Activated CD4-positive, alpha-beta T cell treated with anti-CD3 and anti-CD28 coated beads for 48 hours (primary cell): Measurements from ENCODE around the gene MED27.

Experiments used
- DNase-seq: peaks from one replicate; pipeline ENCODE4 v3.0.0-alpha.2; 2020

Gene MED27

DNA sequence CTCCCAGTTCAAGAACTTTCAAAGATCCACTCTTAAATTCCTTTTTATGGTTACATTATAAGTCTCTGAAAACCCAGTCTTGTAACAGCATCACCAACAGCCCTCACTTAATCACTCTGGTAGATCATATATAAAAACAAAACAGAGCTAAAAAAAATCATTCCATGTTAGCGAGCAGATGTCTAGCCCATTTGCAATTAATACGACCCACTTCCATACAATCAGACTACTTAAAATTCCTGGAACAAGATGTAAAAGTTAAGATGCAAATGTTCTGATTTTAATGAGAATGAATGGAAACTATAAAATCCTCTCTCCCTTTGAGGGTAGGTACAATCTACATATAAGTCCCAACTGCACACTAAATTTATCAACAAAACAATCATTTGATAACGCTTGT lies 167.0 kb downstream of the MED27 start:
- DNase-seq = no peak

DNA sequence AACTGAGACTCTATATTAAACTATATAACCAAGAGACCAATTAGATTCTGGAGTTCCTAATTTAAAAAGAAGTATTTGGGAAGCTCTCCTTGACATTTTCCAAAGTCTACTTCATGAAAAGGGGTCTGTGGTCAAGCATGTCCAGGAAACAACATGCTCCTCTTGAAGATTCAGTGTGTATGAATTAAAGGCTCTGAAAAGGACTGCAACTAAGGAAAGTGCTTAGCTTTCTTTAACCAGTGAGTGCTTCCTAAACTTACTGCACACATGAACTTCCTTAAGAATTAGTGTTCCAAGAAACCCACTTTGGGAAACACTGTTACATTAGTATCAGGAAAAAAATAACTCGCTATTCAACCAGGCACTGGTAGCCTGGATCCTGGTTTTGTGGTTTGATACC lies 167.6 kb downstream of the MED27 start:
- DNase-seq = no peak

DNA sequence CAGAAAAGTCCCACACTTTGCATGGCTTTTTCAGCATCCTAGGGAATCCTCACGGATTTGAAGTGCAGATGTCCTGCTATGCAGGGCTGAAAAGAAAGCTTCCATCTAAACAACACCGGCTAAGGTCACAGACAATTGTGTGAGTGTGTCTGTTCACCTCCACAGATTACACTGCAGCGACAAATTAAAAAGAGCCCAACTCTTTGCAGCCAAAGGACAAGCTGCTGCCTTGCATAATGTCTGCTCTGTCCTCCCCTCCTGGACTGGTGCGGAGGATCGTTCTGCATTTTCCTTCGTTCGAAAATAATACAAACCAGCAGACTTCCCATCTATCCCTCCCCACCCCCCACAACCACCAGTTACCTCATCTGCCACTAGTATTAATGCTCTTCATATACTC lies 169.1 kb downstream of the MED27 start:
- no peak for DNase-seq

DNA sequence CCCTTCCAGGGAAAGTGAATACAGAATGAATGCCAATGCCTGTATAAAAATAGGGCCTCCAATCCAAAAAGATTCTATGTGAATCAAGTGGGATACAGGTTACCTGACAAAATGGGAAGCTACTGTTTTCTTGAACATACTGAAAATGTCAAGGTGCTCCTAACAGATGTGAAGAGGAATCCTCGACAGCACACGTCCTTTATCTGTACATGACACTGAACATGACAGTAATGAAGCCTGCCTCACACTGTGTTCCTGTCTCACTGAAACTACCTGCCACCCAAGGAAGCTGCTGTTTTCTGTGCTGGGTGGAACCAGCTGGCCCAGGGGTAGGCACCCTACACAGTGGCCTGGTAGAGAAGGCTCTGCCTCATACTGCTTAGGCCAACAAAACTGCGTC lies 174.5 kb downstream of the MED27 start:
- no peak for DNase-seq

DNA sequence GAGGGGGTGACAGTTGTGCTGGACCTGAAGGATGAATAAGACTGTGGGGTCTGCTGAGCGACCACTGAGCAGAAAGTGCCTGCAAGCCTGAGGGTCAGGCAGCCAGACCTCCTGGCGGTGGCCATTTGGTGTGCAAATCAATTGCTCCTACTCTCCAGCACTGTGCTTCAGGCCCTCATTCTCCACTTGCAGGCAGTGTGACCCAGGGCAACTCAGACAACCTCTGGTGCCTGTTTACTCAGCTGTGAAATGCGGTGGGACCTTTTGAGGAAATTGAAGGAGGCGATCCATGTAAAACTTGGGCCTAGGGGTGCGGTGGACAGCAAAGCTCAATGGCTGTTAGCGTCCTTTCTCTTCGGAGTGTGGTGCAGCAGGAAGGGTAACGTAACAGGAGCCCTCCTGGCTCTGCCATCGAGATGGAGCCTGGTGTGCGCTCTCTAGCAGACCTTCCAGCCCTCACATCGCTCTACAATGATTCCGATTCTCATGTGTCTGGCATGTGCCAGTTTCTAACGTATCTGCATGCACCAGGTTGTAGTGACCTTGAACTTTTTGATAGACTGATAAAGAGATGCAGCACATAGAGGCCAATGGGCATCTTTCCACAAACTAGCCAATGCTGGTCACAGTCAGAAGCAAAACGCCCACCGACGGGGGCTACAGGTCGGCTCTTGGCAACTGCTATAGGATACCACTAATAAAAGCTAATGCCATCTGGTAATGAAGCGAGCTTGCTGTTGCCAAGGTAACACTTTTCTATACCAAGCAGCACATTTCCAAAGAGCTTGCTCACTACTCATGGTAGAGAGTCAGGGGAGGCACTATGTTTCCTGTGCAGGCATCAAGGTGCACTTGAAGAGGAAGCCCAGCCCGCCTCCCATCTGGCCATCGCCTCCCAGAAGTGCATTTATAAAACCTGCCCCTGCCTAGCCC lies 180.1 kb downstream of the MED27 start:
- DNase-seq = no peak

DNA sequence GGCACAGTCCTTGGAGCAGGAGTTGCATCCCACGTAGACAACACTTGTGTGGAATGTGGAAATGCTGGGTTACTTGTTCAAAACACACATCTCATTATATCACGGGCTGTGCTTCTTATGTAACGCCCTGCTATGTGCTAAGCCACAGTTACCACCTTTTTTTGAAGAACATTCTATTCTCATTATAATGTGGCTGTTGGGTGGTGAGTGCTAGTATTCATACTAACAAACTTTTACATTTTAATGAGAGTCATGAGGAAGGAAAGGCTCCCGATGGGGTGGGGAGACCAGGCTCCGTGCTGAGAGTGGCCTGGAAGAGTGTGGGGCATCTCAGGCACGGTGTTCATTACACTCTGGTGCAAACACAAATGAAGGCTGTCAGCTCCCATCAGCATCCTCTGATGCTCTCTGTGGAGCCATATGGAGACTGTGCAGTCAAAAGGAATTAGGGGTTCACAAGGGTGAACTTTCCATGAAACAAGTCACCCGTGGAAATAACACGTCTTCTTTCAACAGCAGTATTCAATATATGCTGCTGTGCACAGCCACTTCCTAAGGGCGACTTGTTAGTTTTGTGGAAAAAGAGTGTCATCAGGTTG lies 186.7 kb downstream of the MED27 start:
- no peak for DNase-seq

DNA sequence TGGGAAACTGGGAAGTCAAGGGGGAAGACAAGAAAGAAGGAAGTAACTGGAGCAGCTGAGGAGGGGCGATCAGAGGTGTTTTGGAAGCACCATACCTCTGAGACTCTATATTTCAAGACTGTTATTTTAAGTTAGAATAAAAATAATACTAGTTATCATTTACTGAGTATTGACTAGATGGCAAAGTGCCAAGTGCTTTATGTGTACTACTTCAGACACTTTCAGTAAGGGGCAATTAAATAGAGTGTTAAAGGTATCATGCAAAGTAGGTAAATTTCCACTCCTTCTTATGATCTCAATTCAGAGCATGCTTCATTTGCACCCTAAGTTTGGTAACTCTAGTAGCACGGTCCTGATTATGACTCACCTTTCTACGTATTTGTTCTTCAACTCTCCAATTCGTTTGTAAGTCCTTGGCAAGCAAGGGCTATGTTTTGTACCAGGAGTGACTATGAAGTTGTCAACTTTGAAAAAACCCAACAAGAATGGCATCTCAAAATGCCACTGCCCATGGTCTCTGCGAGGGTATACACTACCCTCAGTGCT lies 187.4 kb downstream of the MED27 start:
- no peak for DNase-seq

DNA sequence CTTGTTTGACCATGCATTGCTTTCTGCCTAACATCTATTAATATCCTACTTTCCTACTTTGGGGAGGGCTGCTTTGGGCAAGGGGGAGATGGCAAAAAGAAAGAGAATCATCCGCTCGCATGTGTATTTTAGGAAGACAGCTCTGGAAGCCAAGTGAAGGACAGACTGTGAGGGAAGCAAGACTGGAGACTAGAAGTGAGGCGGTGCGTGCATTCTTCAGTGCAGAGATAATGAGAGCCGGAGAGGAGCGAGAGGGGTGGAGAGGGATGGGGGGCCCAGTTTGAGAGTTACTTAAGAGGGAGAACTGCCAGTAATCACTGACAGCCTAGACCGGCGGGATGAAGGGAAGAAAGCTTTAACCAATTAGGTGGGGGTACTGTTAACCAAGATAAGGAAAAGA lies 188.1 kb downstream of the MED27 start:
- DNase-seq = no peak

DNA sequence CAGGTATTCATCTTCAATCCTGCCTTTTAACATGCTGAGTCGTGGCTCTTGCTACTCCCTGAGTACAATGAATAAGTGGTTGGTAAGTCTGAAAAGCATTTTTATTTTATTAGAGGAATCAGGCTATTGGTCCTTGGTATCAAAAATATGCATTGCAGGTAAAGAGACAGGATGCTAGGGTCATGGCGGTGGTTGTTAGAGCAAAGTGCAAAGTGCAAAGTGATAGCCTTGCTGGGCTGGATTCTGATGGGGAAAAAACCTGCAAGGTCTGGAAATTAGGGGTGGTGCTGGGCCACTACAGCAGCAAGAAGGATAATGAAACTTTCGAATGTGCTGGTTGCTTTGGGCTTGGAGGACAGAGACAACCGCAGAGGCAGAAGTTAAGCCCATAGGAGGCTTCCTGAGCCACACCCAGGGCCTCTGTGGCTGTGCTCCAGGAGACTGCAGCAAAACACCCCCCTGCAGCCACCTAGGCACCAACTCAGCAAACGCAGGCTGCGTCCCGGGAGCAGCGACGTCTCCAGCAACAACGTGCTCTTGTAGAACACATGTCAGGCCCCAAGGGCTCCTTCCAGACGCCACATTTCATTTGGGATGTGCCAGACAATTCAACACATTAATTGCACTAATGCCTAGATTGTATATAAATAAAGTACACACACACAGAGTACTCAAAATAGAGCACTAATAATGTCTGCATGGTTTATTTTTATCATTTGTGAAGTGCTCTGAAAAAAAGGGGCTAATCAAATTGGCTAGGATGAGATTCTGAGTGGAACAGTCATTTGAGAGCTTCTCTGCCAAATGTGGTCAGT lies 190.0 kb downstream of the MED27 start:
- no peak for DNase-seq

DNA sequence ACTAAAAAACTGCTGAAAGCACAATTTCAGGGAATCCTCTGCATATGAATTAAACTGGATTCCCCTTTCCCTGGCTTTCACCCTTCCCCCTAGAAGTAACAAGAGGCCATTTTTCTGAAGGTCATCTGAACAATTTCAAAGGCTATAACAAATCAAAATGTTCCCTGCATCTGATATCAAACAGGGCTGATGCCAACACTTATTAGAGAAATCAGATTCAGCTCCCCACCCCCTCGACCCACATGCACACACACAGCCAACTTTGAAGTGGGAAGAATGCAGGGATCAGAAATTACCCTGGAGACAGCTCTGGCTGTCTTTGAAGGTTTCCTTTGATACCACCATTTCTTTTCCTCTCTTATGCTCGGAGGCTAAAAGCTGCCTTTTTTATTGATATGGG lies 190.7 kb downstream of the MED27 start:
- DNase-seq = no peak

DNA sequence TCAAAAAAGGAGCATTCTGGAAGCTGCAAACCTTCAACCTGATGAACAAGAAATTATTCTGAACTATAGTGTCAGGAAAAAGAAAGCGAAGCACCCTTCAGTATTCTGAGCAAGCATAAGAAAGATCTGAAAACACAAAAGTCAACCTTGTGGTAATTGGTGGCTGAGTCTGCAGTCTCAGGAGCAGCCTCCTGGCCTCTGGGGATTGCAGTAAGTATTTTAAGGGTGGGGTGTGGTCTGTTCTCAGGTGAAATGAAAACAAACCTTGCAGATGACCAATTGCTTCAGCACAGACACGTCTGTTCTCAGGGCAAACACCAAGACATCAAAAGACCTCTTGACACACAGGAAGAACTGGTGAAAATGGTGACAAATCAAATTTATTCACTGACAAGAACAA lies 192.0 kb downstream of the MED27 start:
- DNase-seq = no peak

DNA sequence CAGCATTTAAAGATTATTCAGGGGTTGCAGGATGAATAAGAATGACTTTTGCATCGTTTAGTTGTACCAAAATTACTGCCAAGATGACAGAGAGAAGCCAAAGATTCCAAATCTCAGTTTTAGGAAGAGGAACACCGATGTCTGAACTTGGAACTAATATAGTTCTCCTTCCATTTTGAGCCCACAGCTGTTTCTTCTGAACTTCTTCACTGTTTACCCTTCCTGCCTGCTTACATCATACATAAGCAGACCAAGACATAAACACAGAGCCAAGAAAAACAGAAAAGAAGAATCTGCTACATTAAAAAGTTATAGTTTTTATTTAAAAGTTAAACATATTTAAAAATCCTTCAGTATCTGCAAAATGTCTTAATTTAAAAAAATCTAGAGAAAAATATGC lies 192.8 kb downstream of the MED27 start:
- no peak for DNase-seq

DNA sequence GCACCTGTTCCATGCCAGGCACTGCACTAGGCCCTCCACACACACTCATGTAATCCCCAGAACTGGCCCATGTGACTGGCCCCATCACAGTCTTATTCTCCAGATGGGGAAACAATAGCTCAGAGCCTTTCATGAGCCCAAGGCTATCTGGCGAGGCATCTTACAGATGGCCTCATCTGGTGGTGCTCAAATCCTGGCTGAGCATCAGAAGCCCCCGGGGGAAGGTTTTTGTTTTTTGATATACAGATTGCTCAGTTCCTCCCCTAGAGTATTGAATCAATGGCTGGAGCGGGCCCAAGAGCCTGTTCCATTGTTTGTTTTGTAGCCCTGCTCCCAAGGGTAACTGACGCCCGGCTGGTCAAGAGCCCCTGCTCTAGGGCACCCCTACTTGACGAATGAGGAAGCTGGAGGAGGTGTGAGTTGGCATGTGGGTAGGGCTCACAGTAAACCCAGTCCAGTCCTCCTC lies 194.5 kb downstream of the MED27 start:
- no peak for DNase-seq

DNA sequence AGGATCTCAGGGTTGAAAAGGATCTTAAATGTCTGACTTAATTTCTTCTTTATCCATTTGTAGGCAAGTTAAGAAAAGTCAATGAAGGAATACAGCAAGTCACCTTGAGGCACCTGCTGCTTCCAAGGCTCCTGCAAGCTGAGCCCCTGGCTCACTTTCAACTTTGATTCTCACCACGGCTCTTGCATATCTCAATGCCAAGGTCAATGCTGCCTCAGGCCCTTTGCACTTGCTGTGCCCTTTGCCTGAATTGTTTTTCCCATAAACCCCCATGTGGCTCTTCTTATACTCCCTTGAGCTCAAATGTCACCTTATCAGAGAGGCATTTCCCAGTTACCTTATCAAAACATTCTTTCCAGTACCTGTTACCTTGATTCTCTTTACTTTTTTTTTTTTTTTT lies 195.4 kb downstream of the MED27 start:
- DNase-seq = no peak

DNA sequence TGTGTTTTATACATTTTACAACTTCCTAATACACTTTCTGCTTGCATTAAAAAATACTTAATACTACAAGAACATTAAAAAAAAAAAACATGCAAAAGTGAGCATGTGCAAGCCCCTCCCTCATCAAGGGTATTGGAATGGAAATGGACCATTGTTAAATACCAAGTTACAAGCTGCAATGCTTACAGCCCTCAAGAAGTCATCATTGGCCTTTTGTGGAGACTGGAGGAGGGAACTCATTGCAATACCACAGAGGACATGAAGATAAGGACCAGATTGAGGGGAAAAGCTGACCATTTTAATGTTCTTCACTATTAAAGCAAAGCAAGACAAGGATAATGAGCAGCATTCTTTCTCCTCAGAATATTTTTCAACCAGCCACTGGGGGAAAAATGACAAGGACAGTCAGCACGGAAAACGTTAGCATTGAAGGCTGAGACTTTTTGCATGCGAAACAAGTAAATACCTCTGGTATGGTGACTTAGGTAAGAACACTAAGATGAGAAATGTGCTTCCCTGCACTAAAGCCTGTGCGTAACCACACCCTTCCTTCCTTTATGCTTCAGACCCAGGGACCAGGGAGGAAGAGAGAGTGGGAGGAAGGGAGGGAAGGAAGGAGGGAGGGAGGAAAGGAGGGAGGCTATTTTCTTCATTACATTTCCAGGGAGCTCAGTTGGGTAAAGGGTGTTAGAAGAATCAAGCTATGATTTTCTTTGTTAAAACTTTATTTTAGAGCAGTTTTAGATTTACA lies 198.7 kb downstream of the MED27 start:
- DNase-seq = no peak

DNA sequence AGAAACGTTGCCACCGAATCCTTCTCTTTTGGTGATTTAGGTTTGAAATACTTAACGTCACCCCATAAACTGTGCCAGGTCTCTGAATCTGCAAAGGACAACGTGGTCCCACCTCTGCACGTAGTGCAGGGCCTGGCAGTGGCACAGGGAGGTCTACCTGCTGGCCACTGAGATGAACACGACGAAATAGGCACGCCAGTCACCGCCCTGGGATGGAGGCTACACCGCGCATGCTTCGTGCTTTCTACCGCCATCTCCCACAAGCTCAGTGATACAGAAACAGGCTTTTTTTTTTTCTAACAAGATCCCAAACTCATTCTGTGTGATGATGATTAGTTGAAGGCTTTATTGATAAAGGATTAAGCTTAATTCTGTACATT lies 199.8 kb downstream of the MED27 start:
- DNase-seq = no peak

DNA sequence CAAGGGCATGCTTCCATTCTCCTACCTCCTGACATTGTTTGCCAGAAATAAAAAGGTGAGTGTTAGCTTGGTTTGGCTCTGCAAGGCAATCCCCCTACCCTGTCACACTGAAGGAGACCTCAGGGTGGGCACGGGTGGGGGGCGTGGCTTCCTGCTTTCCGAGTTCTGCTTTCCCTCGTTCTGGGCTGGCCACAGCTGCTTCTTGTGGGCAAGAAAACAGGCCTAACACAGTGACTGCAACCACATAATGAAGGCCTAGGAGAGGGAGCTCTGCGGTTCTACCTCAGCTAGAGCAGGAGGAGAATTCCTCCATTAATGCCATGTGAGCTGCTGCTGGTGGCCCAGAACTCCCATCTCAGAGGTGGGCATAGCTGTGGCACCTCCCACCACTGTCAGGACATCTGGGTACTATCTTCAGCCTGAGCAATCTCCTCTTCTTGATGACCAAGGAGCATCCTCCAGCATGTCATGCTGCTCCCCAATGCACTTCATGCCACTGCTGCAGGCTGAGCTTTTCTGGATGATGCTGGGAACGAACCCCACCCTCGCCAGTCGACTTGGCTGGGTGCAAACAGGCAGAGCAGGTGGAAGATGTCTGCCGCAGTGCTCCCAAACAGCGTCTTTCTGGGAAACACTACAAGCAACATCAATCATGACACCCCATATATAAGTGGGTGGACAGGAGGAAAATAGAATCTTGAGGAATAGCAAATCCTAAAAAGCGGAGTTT lies 200.3 kb downstream of the MED27 start:
- no peak for DNase-seq

DNA sequence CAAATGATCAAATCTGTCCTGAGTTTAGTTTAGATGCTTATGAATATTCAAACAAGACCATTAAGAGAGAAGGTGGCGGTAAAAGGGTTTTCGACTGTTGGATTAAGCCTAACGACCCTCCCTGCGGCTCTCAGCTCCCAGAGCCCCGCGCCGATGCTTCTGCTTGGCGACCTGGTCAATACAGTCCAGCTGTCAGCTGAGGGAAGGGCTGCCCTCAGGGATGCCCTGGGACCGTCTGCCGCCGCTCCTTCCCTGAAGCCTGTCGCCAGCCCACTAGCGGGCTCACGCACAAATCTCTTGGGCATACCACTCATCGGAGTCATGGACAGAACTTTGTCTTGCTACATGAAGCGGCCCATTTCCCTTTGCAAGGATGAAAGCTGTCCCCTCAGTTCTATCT lies 203.2 kb downstream of the MED27 start:
- no peak for DNase-seq

DNA sequence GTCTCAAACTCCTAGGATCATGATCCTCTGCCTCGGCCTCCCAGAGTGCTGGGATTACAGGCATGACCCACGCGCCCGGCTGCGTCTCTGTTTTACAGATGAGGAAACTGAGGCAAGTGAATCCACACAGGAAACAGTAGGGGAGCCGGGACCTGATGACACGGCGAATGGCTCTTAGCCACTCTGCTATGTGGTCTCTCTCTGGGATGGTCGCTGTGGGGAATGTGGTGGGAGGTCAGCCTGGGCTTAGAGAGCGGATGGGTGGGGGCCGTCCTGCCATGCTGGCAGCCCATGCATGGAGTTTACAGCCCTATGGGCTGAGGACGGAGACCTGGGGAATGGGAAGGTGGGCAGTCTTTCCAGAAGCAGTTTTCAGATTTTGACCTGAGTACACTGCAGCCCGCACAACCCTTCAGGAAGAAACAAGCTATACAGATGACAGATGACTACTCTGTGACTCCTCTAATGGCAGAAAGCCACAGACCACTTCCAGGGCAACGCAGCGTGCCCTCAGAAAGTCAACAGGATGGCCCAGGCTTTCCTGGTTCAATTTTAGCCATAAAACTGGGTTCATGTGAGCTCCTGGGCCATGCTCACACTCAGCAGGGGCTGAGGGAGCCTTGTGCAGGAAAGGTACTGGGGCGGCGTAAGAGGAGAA lies 203.7 kb downstream of the MED27 start:
- no peak for DNase-seq

DNA sequence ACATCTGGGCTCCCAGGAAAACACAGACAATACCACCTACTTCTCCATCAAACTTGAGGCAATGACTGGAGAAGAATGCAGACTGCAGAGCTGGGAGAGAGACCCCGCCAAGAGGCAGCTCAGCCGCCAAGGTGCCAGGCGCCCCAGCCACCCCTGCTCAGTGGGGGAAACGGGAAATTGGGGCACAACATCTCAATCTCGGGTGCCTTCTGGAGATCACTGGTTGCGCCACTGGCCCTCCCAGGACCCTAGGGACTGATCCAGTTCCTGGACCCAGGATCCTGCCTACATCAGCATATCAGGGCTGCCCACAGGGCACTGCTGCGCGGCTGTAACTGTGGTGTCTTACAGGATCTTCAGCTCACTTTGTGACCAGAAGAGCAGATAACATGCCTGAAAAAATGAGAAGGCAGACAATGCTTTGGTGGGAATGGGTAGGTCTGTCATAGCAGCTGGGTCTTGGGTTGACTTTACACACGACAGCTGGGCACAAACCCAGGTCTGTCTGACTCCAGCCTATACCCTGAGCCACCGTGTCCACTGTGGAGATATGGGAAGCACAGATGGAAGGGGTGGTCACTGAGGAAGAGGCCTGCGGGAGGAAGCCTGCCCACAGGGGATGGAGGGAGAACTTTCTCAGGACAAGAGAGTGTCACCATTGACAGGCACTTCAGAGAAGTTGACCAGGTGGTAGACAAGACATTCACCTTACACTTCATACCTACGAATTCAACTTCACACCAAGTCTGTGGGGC lies 204.6 kb downstream of the MED27 start:
- DNase-seq = no peak

DNA sequence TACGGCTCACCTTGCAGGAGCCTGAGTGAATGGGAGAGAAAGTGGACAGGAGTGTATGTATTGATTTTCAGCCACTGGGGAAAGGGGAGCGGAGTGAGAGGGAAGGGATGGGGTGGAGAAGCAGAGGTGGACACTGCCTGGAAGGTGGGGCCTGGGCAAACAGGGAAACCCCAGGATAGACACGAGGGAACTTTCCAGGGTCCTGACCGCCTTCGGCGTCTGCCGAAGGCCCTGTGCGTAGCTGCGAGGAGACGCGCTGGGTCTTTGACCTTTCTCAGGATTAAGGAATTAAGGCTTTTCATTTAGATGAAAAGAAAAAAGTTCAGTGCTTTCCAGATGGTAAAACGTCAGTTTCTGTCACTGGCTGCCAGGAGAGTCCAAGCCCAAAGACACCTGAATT lies 205.2 kb downstream of the MED27 start:
- no peak for DNase-seq
